Parathyroid adenoma (tissue), 2 donors: ENCODE measurements around the gene ARMC8.

Source experiments
- H2AFZ ChIP-seq: fragments of 300-600 bp; sonication (generic); one replicate; pipeline ENCODE4 v1.7.0; 2017; ENCODE audit warnings: antibody characterized with exemption, mild to moderate bottlenecking
- H3K27ac ChIP-seq: fragments of 300-600 bp; sonication (generic); one replicate; pipeline ENCODE4 v1.7.0; 2017
- H3K27me3 ChIP-seq: fragments of 300-600 bp; sonication (generic); one replicate; pipeline ENCODE4 v1.7.0; 2017; ENCODE audit warnings: low read length; ENCODE audit not compliant: control insufficient read depth, insufficient read depth
- H3K36me3 ChIP-seq: fragments of 300-600 bp; sonication (generic); one replicate; pipeline ENCODE4 v1.7.0; 2017; ENCODE audit warnings: low read length; ENCODE audit not compliant: control insufficient read depth, insufficient read depth
- H3K4me1 ChIP-seq: fragments of 300-600 bp; sonication (generic); one replicate; pipeline ENCODE4 v1.7.0; 2017; ENCODE audit warnings: control low read depth
- H3K4me2 ChIP-seq: fragments of 300-600 bp; sonication (generic); one replicate; pipeline ENCODE4 v1.7.0; 2017; ENCODE audit warnings: low read length
- H3K4me3 ChIP-seq: fragments of 300-600 bp; sonication (generic); one replicate; pipeline ENCODE4 v1.7.0; 2017; ENCODE audit warnings: low read depth, low read length
- H3K79me2 ChIP-seq: fragments of 300-600 bp; sonication (generic); one replicate; pipeline ENCODE4 v1.7.0; 2017; ENCODE audit warnings: control low read depth
- H3K9ac ChIP-seq: fragments of 300-600 bp; sonication (generic); one replicate; pipeline ENCODE4 v1.7.0; 2017; ENCODE audit warnings: mild to moderate bottlenecking
- H3K9me3 ChIP-seq: fragments of 300-600 bp; sonication (generic); one replicate; pipeline ENCODE4 v1.7.0; 2017; ENCODE audit warnings: low read length; ENCODE audit not compliant: control insufficient read depth
- CTCF ChIP-seq: fragments of 300-600 bp; sonication (generic); IDR thresholded peaks from one replicate; pipeline ENCODE4 v1.7.0; 2017; ENCODE audit warnings: antibody characterized with exemption, mild to moderate bottlenecking
- donor health status: primary hyperparathyroidism.

The ARMC8 gene

GRCh38 chr3:138148503-138148902, 38.6 kb upstream of the ARMC8 start:
- H3K4me3 ChIP-seq: no peak overlapping the region
- H3K4me1 ChIP-seq: no peaks in the 10 kb centered on the region
- no peaks in the 10 kb centered on the region for H3K27me3 ChIP-seq
- H3K9ac ChIP-seq: no peak overlapping the region
- H3K79me2 ChIP-seq: no peaks in the 10 kb centered on the region
- H2AFZ ChIP-seq: no peak overlapping the region
- H3K27ac ChIP-seq: no peak overlapping the region
- no peak overlapping the region for H3K4me2 ChIP-seq
- H3K36me3 ChIP-seq: no peaks in the 10 kb centered on the region
- no peak for TF ChIP-seq CTCF
- H3K9me3 ChIP-seq: no peaks in the 10 kb centered on the region

GRCh38 chr3:138154534-138154933, 32.6 kb upstream of the ARMC8 start:
- Histone ChIP-seq H3K9ac (no peak overlapping the region), H3K36me3 (no peaks in the 10 kb centered on the region), H3K27me3 (no peaks in the 10 kb centered on the region), H3K27ac (no peak overlapping the region), H2AFZ (no peak overlapping the region), H3K79me2 (no peaks in the 10 kb centered on the region), H3K9me3 (no peaks in the 10 kb centered on the region), H3K4me1 (no peaks in the 10 kb centered on the region), H3K4me2 (no peak overlapping the region), H3K4me3 (no peak overlapping the region)
- no peak for TF ChIP-seq CTCF

- Histone ChIP-seq H3K27me3 (no peaks in the 10 kb centered on the region), H3K4me2 (no peak overlapping the region), H2AFZ (no peak overlapping the region), H3K9ac (no peak overlapping the region), H3K9me3 (no peaks in the 10 kb centered on the region), H3K4me3 (no peak overlapping the region), H3K4me1 (no peaks in the 10 kb centered on the region), H3K79me2 (no peaks in the 10 kb centered on the region), H3K36me3 (no peaks in the 10 kb centered on the region), H3K27ac (no peak overlapping the region)
- TF ChIP-seq CTCF: no peak
Observed at GRCh38 chr3:138157743-138158142, 29.4 kb upstream of the ARMC8 start.

- no peaks in the 10 kb centered on the region for H3K36me3 ChIP-seq
- no peak overlapping the region for H3K9ac ChIP-seq
- no peaks in the 10 kb centered on the region for H3K4me1 ChIP-seq
- H3K4me2 ChIP-seq: no peak overlapping the region
- TF ChIP-seq CTCF: no peak
- no peaks in the 10 kb centered on the region for H3K9me3 ChIP-seq
- H3K4me3 ChIP-seq: no peak overlapping the region
- H2AFZ ChIP-seq: no peak overlapping the region
- H3K79me2 ChIP-seq: no peaks in the 10 kb centered on the region
- no peaks in the 10 kb centered on the region for H3K27me3 ChIP-seq
- H3K27ac ChIP-seq: no peak overlapping the region
Observed at GRCh38 chr3:138165061-138165460, 22.0 kb upstream of the ARMC8 start.

GRCh38 chr3:138172625-138173024, 14.5 kb upstream of the ARMC8 start:
- TF ChIP-seq CTCF: no peak
- Histone ChIP-seq H3K4me1 (no peaks in the 10 kb centered on the region), H3K79me2 (no peaks in the 10 kb centered on the region), H2AFZ (no peak overlapping the region), H3K9me3 (no peaks in the 10 kb centered on the region), H3K4me2 (no peak overlapping the region), H3K27ac (no peak overlapping the region), H3K36me3 (no peaks in the 10 kb centered on the region), H3K9ac (no peak overlapping the region), H3K4me3 (no peak overlapping the region), H3K27me3 (no peaks in the 10 kb centered on the region)
